K562 (cell line): ENCODE results near the gene MEIG1. TPM values are rescaled to one million over a fixed set of nuclear protein-coding genes. Genes with fewer than 3 reads are reported as not detected.

Experiments used
- DMBX1 ChIP-seq: fragments of 250-450 bp; sonication (Bioruptor Pico); IDR thresholded peaks from 2 replicates; pipeline ENCODE4 v1.8.0; 2022; ENCODE audit warnings: inconsistent platforms, mild to moderate bottlenecking, moderate library complexity, borderline replicate concordance
- E4F1 ChIP-seq: fragments of 250-450 bp; sonication (Bioruptor Pico); IDR thresholded peaks from 2 replicates; pipeline ENCODE4 v1.5.0; 2021; ENCODE audit warnings: mild to moderate bottlenecking, borderline replicate concordance
- ELK1 ChIP-seq: sonication (generic); formaldehyde crosslinking; IDR thresholded peaks from 2 replicates; pipeline ENCODE4 v1.8.1; 2022; ENCODE audit warnings: missing genetic modification reagents
- HNRNPH1 ChIP-seq: fragments of 200-400 bp; formaldehyde crosslinking; optimal IDR thresholded peaks from 2 replicates; pipeline ENCODE3; 2017; ENCODE audit warnings: low read depth, mild to moderate bottlenecking, low read length, moderate library complexity
- L3MBTL2 ChIP-seq: fragments of 450-650 bp; IDR thresholded peaks from 2 replicates; pipeline ENCODE4 v1.6.1; 2016; ENCODE audit warnings: mild to moderate bottlenecking, moderate library complexity
- MBD1 ChIP-seq: fragments of 250-450 bp; sonication (Bioruptor Pico); IDR thresholded peaks from 2 replicates; pipeline ENCODE4 v1.8.0; 2022; ENCODE audit warnings: inconsistent platforms
- NFIC ChIP-seq: fragments of 450-650 bp; IDR thresholded peaks from 2 replicates; pipeline ENCODE4 v1.6.1; 2017; ENCODE audit warnings: mild to moderate bottlenecking, inconsistent platforms
- U2AF1 ChIP-seq: fragments of 200-400 bp; formaldehyde crosslinking; optimal IDR thresholded peaks from 2 replicates; pipeline ENCODE3; 2017; ENCODE audit warnings: mild to moderate bottlenecking, low read depth, low read length, moderate library complexity
- ZBTB17 ChIP-seq: fragments of 450-650 bp; formaldehyde crosslinking; IDR thresholded peaks from 2 replicates; pipeline ENCODE4 v1.4.0; 2020; ENCODE audit warnings: mild to moderate bottlenecking
- ZNF280B ChIP-seq: fragments of 250-450 bp; sonication (Bioruptor Pico); IDR thresholded peaks from 2 replicates; pipeline ENCODE4 v1.5.1; 2021; ENCODE audit warnings: mild to moderate bottlenecking
- ZNF407 ChIP-seq: fragments of 450-650 bp; IDR thresholded peaks from 2 replicates; pipeline ENCODE4 v1.6.1; 2016; ENCODE audit warnings: low read depth
- polyA plus RNA-seq, 8 experiments: library from polyadenylated mRNA; depleted of rRNA in 4 of 8; stranded (reverse) in 5 of 8; unstranded in 3 of 8; fragments of >200 nt; fragmentation: Nextera tagmentation in 2 of 8; fragmentation: Illumina TruSeq in 1 of 8; extraction: Ambion mirVana in 2 of 8; extraction: Trizol in 1 of 8; gene quantifications; 2 replicates each; pipeline versions ENCODE4 v1.2.1 to v1.2.3, GENCODE V29; 2011 to 2014; ENCODE audit warnings: inconsistent platforms in 1 of 8, missing spikeins in 1 of 8
- total RNA-seq, 7 experiments: library from RNA; depleted of rRNA in 6 of 7; stranded (reverse); fragments of >200 nt in 6 of 7; fragmentation: Illumina TruSeq in 2 of 7; extraction: Trizol in 2 of 7; gene quantifications; 2 replicates each; pipeline versions ENCODE4 v1.2.1 to v1.2.3, GENCODE V29; 2011 to 2021; ENCODE audit warnings: low replicate concordance in 1 of 7

Gene MEIG1
- total and polyA plus RNA-seq, 9 of the 15 experiments (the other 6 are each of a cell fraction or from before 2014, with no cell fraction given): 0.19 to 1.7 (median 0.54) TPM; not detected in 3

- no peak for TF ChIP-seq MBD1 (CRISPR knock-in tag)
- TF ChIP-seq L3MBTL2: peak; percentile 98
- no peak for TF ChIP-seq ZNF407
- TF ChIP-seq DMBX1: no peak
- no peak for TF ChIP-seq ZNF280B (CRISPR knock-in tag)
- no peak for TF ChIP-seq ZBTB17 (CRISPR knock-in tag)
- no peak; the same call in 1 of the 2 replicates for TF ChIP-seq NFIC
- no peak for TF ChIP-seq E4F1 (CRISPR knock-in tag)
- no peak for TF ChIP-seq U2AF1
- TF ChIP-seq ELK1 (CRISPR knock-in tag): no peak
- no peak for TF ChIP-seq HNRNPH1
Observed at GRCh38 chr10:14954001-14954770, 5.0 kb upstream of the MEIG1 start, which contains the start of gene DCLRE1C (continued).
